SH-SY5Y (cell line): ENCODE measurements around the gene SOX2.

ENCODE experiments used
- GATA2 ChIP-seq: IDR thresholded peaks from 2 replicates; pipeline ENCODE4 v1.6.1; 2011; ENCODE audit warnings: mild to moderate bottlenecking, low read depth, low read length
- GATA3 ChIP-seq: IDR thresholded peaks from 2 replicates; pipeline ENCODE4 v1.6.1; 2011; ENCODE audit warnings: low read depth, mild to moderate bottlenecking, low read length, moderate library complexity

DNA sequence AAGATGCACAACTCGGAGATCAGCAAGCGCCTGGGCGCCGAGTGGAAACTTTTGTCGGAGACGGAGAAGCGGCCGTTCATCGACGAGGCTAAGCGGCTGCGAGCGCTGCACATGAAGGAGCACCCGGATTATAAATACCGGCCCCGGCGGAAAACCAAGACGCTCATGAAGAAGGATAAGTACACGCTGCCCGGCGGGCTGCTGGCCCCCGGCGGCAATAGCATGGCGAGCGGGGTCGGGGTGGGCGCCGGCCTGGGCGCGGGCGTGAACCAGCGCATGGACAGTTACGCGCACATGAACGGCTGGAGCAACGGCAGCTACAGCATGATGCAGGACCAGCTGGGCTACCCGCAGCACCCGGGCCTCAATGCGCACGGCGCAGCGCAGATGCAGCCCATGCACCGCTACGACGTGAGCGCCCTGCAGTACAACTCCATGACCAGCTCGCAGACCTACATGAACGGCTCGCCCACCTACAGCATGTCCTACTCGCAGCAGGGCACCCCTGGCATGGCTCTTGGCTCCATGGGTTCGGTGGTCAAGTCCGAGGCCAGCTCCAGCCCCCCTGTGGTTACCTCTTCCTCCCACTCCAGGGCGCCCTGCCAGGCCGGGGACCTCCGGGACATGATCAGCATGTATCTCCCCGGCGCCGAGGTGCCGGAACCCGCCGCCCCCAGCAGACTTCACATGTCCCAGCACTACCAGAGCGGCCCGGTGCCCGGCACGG is 991 bp downstream of the SOX2 start:
- TF ChIP-seq GATA2, result no peak
- TF ChIP-seq GATA3, result no peak
